Esophagus (tissue), 2 donors: Measurements from ENCODE around the gene KRT26. TPM values are rescaled to one million over a fixed set of nuclear protein-coding genes. Genes with fewer than 3 reads are reported as not detected.

Experiments used
- H3K27ac ChIP-seq, 2 donors: one replicate each; pipeline ENCODE4 v1.5.1; 2013; ENCODE audit warnings: low read depth in 2 of 2, mild to moderate bottlenecking in 2 of 2, inconsistent platforms in 1 of 2, low read length in 1 of 2, moderate library complexity in 1 of 2
- H3K27me3 ChIP-seq, 2 donors: one replicate each; pipeline ENCODE4 v1.6.1; 2013; ENCODE audit warnings: low read length in 2 of 2, control low read depth in 1 of 2, mild to moderate bottlenecking in 1 of 2; ENCODE audit not compliant: insufficient read depth in 2 of 2, control insufficient read depth in 1 of 2
- H3K36me3 ChIP-seq, 2 donors: one replicate each; pipeline ENCODE4 v1.6.1; 2013; ENCODE audit warnings: low read length in 1 of 2; ENCODE audit not compliant: control insufficient read depth in 2 of 2, insufficient read depth in 2 of 2
- H3K4me1 ChIP-seq, 2 donors: one replicate each; pipeline ENCODE4 v1.6.1; 2013; ENCODE audit warnings: low read length in 1 of 2; ENCODE audit not compliant: control insufficient read depth in 2 of 2, insufficient read depth in 2 of 2
- H3K4me3 ChIP-seq, 2 donors: one replicate each; pipeline ENCODE4 v1.5.1; 2013; ENCODE audit warnings: low read length in 2 of 2, mild to moderate bottlenecking in 2 of 2, low read depth in 1 of 2, moderate library complexity in 1 of 2
- H3K9me3 ChIP-seq, 2 donors: one replicate each; pipeline ENCODE4 v1.6.1; 2013; ENCODE audit warnings: mild to moderate bottlenecking in 2 of 2, low read depth in 1 of 2, low read length in 1 of 2, moderate library complexity in 1 of 2; ENCODE audit not compliant: control insufficient read depth in 2 of 2, insufficient read depth in 1 of 2
- WGBS, 2 donors: extraction: QIAGEN DNeasy Blood & Tissue Kit; methylation state at CpG; one replicate each; pipeline ENCODE4 v1.1.7; 2013; 5-methylcytosine and 5-hydroxymethylcytosine counted together
- polyA plus RNA-seq, 2 donors: library from polyadenylated mRNA; stranded (reverse); fragments of 200-250 nt; gene quantifications; one replicate each; pipeline ENCODE4 v1.2.3, GENCODE V29; 2013
- donor health status: healthy with polysubstance abuse.
- donor health status: Bipolar disorder and iron deficiency.

KRT26 gene
- not detected for polyA plus RNA-seq

- Histone ChIP-seq H3K9me3 (no peaks in the 10 kb centered on the region), H3K27ac (no peak within 1 kb of the TSS), H3K4me3 (peak within 1 kb of the TSS in 1 of 2 donors; percentile 2), H3K27me3 (no peaks in the 10 kb centered on the region), H3K4me1 (no peaks in the 10 kb centered on the region), H3K36me3 (no peaks in the 10 kb centered on the region)
- 89 to 94% methylated on average over 3 of the region's 3 CpGs for WGBS, 2 donors
Observed at GRCh38 chr17:40772101-40772500, at the start of gene KRT26. TSS of gene KRT26 (minus strand) at chr17:40772201. CDS start at chr17:40772113, 88 bp downstream.

- H3K36me3 ChIP-seq, result peaks cover 0 to 3% of the 10 kb centered on the region in 2 donors
- peaks cover 0 to 2% of the 10 kb centered on the region in 2 donors for H3K4me1 ChIP-seq
- no peak overlapping the region for H3K4me3 ChIP-seq
- H3K9me3 ChIP-seq, result no peaks in the 10 kb centered on the region
- no peaks in the 10 kb centered on the region for H3K27me3 ChIP-seq
- H3K27ac ChIP-seq, result no peak overlapping the region
Observed at GRCh38 chr17:40821536-40821935, 49.5 kb upstream of the KRT26 start.

GRCh38 chr17:40820228-40820838 is 48.3 kb upstream of the KRT26 start:
- Histone ChIP-seq H3K27me3 (no peaks in the 10 kb centered on the region), H3K4me3 (no peak overlapping the region), H3K27ac (no peak overlapping the region), H3K4me1 (peaks cover 0 to 2% of the 10 kb centered on the region in 2 donors), H3K36me3 (peaks cover 0 to 3% of the 10 kb centered on the region in 2 donors), H3K9me3 (no peaks in the 10 kb centered on the region)
- WGBS, 2 donors, result 85 to 86% methylated on average over 9 of the region's 9 CpGs

GRCh38 chr17:40819528-40820125 is 47.6 kb upstream of the KRT26 start:
- WGBS, 2 donors, result 50 to 51% methylated on average over 9 of the region's 9 CpGs
- H3K36me3 ChIP-seq, result peaks cover 0 to 3% of the 10 kb centered on the region in 2 donors
- H3K27me3 ChIP-seq, result no peaks in the 10 kb centered on the region
- no peaks in the 10 kb centered on the region for H3K9me3 ChIP-seq
- H3K4me1 ChIP-seq, result peaks cover 0 to 2% of the 10 kb centered on the region in 2 donors
- H3K4me3 ChIP-seq, result peak overlapping the region; percentile 19 to 86
- peak overlapping the region in 1 of 2 donors; percentile 49 for H3K27ac ChIP-seq

- Histone ChIP-seq H3K27me3 (no peaks in the 10 kb centered on the region), H3K4me3 (peak overlapping the region; percentile 75 to 86), H3K27ac (peak overlapping the region; percentile 93 to 96), H3K36me3 (peaks cover 0 to 3% of the 10 kb centered on the region in 2 donors), H3K4me1 (peaks cover 0 to 2% of the 10 kb centered on the region in 2 donors), H3K9me3 (no peaks in the 10 kb centered on the region)
- 2% methylated on average over 54 to 73 of the region's 73 CpGs for WGBS, 2 donors
Observed at GRCh38 chr17:40818733-40819527, 46.9 kb upstream of the KRT26 start.

GRCh38 chr17:40818343-40818732 is 46.3 kb upstream of the KRT26 start:
- Histone ChIP-seq H3K4me1 (peaks cover 0 to 2% of the 10 kb centered on the region in 2 donors), H3K9me3 (no peaks in the 10 kb centered on the region), H3K27ac (peak overlapping the region; percentile 93 to 96), H3K27me3 (no peaks in the 10 kb centered on the region), H3K4me3 (peak overlapping the region; percentile 75 to 86), H3K36me3 (peaks cover 0 to 3% of the 10 kb centered on the region in 2 donors)
- 10 to 14% methylated on average over 7 of the region's 7 CpGs for WGBS, 2 donors

GRCh38 chr17:40817103-40817682 is 45.2 kb upstream of the KRT26 start:
- no peaks in the 10 kb centered on the region for H3K27me3 ChIP-seq
- H3K27ac ChIP-seq, result no peak overlapping the region
- 98% methylated on average over 4 of the region's 4 CpGs for WGBS, 2 donors
- H3K4me1 ChIP-seq, result no peaks in the 10 kb centered on the region
- peaks cover 0 to 3% of the 10 kb centered on the region in 2 donors for H3K36me3 ChIP-seq
- no peaks in the 10 kb centered on the region for H3K9me3 ChIP-seq
- H3K4me3 ChIP-seq, result no peak overlapping the region

- Histone ChIP-seq H3K27me3 (no peaks in the 10 kb centered on the region), H3K27ac (no peak overlapping the region), H3K4me1 (no peaks in the 10 kb centered on the region), H3K4me3 (no peak overlapping the region), H3K9me3 (no peaks in the 10 kb centered on the region), H3K36me3 (no peaks in the 10 kb centered on the region)
- WGBS, 2 donors, result 91 to 96% methylated on average over 3 of the region's 3 CpGs
Observed at GRCh38 chr17:40816569-40816968, 44.6 kb upstream of the KRT26 start.

- H3K27me3 ChIP-seq, result no peaks in the 10 kb centered on the region
- no peak overlapping the region for H3K27ac ChIP-seq
- H3K36me3 ChIP-seq, result no peaks in the 10 kb centered on the region
- no peak overlapping the region for H3K4me3 ChIP-seq
- WGBS, 2 donors, result 90 to 92% methylated on average over 1 of the region's 1 CpG
- H3K9me3 ChIP-seq, result no peaks in the 10 kb centered on the region
- H3K4me1 ChIP-seq, result no peaks in the 10 kb centered on the region
Observed at GRCh38 chr17:40815381-40815780, 43.4 kb upstream of the KRT26 start.
